ENCODE measurements around the gene JPT1.

Gene JPT1

DNA sequence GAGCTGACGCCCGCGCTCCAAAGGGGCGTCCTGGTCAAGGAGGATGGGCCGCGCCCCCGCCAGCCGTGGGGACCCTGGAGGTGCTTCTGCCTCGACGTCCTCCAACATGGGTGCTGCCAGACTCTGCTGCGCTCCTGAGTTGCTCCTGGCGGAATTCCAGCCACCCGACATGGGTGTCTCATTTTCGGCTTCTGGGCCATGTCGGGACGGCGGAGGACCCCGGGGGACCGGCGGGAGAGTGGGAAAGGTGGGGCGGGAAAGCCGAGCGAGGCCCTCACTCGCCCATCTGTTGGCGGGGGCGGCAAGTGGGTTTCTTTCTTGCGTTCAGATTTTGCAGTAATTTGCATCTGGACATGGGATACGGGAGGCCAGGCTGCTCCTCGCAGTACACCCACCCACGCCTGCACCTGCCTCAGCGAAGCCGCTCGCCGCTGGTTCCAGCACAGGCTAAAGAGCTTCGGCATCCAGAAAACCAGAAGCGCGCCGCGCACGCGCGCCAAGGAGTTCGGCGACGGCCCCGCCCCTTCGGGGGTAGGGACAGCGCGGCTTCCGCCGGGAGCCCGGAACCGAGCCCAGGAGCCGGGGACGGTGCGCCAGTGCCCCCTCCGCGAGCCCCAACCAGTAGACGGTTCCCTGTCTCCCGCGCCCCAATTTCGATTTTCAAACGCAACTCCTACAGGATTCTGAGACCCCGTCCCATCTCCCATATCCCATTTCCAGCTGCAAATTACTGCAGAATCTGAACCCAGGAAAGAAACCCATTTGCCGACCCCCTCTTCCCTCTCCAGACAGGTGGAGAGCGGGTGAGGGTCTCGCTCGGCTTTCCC is 44.7 kb downstream of the JPT1 start, which contains the start of gene ARMC7:
TSS of gene ARMC7 (plus strand) at position 563 of the 827 bp plus-strand sequence. CDS start 320 bp downstream, outside the sequence.
- peak within 1 kb of the TSS; percentile 86 for H3K4me3 ChIP-seq (ENCODE audit: low read length)

DNA sequence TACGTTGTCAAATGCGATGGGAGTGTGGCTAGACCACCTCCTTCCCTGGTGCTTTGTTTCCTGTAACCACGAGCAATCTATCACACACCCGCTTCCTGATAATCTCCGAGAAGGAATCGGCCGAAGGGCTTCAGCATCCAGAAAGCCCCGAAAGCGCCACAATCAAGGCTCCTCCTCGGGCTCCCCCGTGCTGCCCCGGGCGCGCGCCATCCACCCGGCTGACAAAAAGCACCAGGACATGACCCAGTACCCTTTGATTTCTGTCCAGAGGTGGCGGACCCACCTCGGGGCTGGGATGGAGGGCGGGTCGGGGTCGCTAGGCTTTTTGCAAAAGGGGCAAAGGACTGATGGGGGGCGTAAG is 45.3 kb downstream of the JPT1 start:
- TF ChIP-seq, protein P1, sequence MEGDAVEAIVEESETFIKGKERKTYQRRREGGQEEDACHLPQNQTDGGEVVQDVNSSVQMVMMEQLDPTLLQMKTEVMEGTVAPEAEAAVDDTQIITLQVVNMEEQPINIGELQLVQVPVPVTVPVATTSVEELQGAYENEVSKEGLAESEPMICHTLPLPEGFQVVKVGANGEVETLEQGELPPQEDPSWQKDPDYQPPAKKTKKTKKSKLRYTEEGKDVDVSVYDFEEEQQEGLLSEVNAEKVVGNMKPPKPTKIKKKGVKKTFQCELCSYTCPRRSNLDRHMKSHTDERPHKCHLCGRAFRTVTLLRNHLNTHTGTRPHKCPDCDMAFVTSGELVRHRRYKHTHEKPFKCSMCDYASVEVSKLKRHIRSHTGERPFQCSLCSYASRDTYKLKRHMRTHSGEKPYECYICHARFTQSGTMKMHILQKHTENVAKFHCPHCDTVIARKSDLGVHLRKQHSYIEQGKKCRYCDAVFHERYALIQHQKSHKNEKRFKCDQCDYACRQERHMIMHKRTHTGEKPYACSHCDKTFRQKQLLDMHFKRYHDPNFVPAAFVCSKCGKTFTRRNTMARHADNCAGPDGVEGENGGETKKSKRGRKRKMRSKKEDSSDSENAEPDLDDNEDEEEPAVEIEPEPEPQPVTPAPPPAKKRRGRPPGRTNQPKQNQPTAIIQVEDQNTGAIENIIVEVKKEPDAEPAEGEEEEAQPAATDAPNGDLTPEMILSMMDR (IDR thresholded peaks at IDR 0.05; ENCODE audit: insufficient read depth, low read depth, low read length, missing control alignments): no peak

More for the DNA sequence above, 44.7 kb downstream of the JPT1 start, which contains the start of gene ARMC7:
- DNase-seq (ENCODE audit: low read depth): peak; percentile 83
- TF ChIP-seq, protein P1 (IDR thresholded peaks at IDR 0.05; ENCODE audit: insufficient read depth, low read depth, low read length, missing control alignments): no peak

DNA sequence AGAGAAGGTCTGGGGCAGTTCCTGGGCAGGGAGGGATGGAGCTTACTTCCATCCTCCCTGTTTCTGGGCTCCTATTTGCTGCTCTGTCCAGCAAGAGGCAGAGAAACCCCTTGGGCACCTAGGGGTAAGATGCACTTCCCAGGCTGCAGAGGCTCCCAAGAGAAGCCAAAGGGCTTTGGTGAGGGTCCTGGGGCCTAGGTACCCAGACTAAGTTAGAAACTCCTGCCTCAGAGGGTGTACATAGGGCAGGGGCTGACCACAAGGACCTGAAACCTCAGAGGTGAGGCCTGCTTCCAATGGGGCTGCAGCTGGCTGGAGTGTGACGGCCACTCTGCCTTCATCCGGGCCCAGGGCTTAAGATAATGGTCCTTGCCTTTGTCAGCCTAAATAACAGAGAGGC is 46.1 kb downstream of the JPT1 start:
- TF ChIP-seq, protein P1 (IDR thresholded peaks at IDR 0.05; ENCODE audit: insufficient read depth, low read depth, low read length, missing control alignments): no peak
- H3K4me3 ChIP-seq (ENCODE audit: low read length): no peak overlapping the region
- no peak for DNase-seq (ENCODE audit: low read depth)

More for the DNA sequence above, 45.3 kb downstream of the JPT1 start:
- peak overlapping the region; percentile 86 for H3K4me3 ChIP-seq (ENCODE audit: low read length)
- DNase-seq (ENCODE audit: low read depth): no peak

DNA sequence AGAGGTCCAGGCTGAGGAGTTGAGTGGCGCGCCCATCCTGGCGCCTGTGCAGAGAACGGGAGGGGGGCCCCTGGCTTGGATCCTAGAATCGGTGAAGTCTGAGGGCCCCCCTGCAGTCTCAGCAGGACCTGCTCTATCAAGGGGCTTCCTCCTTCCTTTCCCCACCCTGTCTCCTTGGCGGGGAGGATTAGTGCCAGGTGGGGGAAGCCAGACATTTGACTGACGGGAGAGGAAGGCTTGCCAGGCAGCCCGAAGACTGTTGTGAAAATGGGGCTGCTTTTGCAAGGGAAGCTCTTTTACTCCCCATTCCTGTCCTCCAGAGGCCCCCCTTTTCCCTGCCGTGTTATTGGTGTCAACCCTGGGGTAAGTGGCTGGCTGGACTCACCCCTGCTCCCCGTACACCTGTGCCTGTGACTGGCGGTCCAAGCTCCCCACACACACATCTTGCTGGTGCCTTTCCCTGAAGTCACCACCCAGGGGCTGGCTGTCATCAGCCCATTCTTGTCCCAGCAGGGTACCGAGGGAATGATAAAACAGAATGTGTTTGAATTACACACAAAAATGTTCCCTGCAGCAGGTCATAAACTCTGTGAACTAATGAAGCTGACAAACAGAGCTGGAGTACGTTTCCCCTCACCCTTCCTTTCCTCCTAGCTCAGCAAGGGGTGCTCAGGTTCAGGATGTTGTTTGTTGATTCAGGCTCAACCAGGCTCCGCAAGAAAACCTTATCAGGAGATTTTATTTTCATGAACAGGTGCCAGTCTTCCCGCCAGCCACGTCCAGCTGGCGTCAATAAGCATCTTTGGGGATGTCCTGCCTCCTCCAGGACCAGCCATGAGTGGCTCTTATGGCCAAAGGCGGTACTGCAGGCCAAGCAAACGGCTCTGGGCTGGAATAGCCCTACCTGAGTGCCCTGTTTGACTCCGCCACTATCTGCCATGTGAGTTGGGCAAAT is 48.9 kb downstream of the JPT1 start:
- TF ChIP-seq, protein P1 (IDR thresholded peaks at IDR 0.05; ENCODE audit: insufficient read depth, low read depth, low read length, missing control alignments): peak; percentile 83
- peak; percentile 63 for DNase-seq (ENCODE audit: low read depth)

DNA sequence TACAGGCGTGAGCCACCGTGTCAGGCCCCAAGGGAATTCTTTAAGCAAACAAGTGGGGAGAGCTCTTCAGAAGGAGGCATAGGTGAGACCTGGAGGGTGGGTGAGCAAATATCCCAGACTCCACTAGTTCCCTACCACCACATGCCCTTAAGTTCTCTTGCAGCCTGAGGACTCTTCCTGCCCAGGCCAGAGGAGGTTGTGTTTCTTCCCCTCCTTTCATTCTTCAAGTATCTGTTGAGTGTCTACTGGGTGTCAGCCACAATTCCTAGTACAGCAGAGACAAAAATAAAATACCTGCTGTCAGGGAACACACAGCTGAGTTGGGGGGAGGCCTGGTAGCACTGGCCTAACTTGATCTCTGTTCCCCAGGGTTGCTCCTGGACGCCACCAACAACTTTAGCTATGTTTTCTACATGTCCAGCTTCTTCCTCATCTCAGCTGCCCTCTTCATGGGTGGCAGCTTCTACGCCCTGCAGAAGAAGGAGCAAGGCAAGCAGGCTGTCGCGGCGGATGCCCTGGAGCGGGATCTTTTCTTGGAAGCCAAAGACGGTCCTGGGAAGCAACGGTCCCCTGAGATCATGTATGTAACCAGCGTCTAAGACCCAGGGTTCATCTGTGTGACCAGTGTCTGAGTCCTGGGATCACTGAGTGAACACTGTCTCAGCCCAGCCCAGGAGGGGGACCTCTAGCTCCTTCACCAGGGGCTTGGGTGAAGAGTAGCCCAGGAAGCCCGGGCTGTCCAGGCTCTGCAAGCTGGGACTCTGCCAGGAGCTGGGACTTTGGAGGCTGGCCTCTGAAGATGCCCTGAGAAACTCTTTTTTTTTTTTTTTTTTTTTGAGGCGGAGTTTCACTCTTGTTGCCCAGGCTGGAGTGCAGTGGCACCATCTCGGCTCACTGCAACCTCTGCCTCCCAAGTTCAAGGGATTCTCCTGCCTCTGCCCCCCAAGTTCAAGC is 50.4 kb downstream of the JPT1 start:
- no peak for DNase-seq (ENCODE audit: low read depth)
- no peak overlapping the region for H3K4me3 ChIP-seq (ENCODE audit: low read length)
- TF ChIP-seq, protein P1 (IDR thresholded peaks at IDR 0.05; ENCODE audit: insufficient read depth, low read depth, low read length, missing control alignments): no peak

More for the DNA sequence above, 48.9 kb downstream of the JPT1 start:
- H3K4me3 ChIP-seq (ENCODE audit: low read length): no peak overlapping the region

DNA sequence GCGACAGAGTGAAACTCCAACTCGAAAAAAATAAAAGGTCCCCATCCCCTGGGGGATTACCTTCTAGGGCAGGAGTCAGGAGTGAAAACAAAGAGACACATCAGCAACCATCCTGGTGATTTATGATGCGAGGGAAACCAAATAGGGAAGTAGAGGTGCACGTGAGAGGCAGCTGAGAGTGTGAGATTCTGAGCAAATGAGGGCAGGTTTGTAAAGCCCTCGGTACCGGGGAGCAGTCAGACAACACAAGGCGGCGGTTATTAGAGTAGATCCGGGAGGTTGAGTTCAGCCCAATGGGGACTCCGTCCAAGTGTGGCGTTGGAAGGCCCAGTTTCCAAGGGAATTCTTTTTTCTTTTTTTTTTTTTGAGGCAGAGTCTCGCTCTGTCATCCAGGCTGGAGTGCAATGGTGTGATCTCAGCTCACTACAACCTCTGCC is 51.9 kb downstream of the JPT1 start:
- DNase-seq (ENCODE audit: low read depth): no peak
- no peak overlapping the region for H3K4me3 ChIP-seq (ENCODE audit: low read length)

More for the DNA sequence above, 51.9 kb downstream of the JPT1 start:
- TF ChIP-seq, protein P1 (IDR thresholded peaks at IDR 0.05; ENCODE audit: insufficient read depth, low read depth, low read length, missing control alignments): no peak
